Aorta (tissue), 5 donors: ENCODE measurements around the gene KRTAP10-1. TPM values are rescaled to one million over a fixed set of nuclear protein-coding genes. Genes with fewer than 3 reads are reported as not detected.
"Not testable (repeated sequence)": the region's sequence is repeated elsewhere in the genome, so short reads cannot be mapped to it uniquely, and the experiment has no call there.

ENCODE experiments used
- ATAC-seq: fragments of 200-7000 bp; cut with Tn5 transposase; one replicate; pipeline ENCODE4 v1.9.1; 2022; ENCODE audit warnings: moderate library complexity; ENCODE audit not compliant: low FRiP score
- DNase-seq, 2 donors: peaks; one replicate each; pipeline ENCODE4 v3.0.0-alpha.2; 2020
- H3K27ac ChIP-seq, 2 donors: one replicate each; pipeline ENCODE4 v1.5.1; 2013; ENCODE audit warnings: low read length in 2 of 2, mild to moderate bottlenecking in 2 of 2, moderate library complexity in 2 of 2, control low read depth in 1 of 2, inconsistent platforms in 1 of 2, low read depth in 1 of 2
- H3K27me3 ChIP-seq, 2 donors: one replicate each; pipeline ENCODE4 v1.6.1; 2013; ENCODE audit warnings: control low read depth in 1 of 2, low read length in 1 of 2, mild to moderate bottlenecking in 1 of 2, moderate library complexity in 1 of 2; ENCODE audit not compliant: insufficient read depth in 2 of 2, control insufficient read depth in 1 of 2
- H3K36me3 ChIP-seq, 2 donors: one replicate each; pipeline ENCODE4 v1.6.1; 2013; ENCODE audit warnings: control low read depth in 1 of 2, low read length in 1 of 2, mild to moderate bottlenecking in 1 of 2; ENCODE audit not compliant: insufficient read depth in 2 of 2, control insufficient read depth in 1 of 2
- H3K4me1 ChIP-seq, 2 donors: one replicate each; pipeline ENCODE4 v1.6.1; 2013; ENCODE audit warnings: low read length in 2 of 2, control low read depth in 1 of 2, mild to moderate bottlenecking in 1 of 2, moderate library complexity in 1 of 2; ENCODE audit not compliant: insufficient read depth in 2 of 2, control insufficient read depth in 1 of 2
- H3K4me3 ChIP-seq, 2 donors: one replicate each; pipeline ENCODE4 v1.5.1; 2013; ENCODE audit warnings: low read length in 2 of 2, control low read depth in 1 of 2, mild to moderate bottlenecking in 1 of 2
- H3K9me3 ChIP-seq: one replicate; pipeline ENCODE4 v1.6.1; 2013; ENCODE audit warnings: mild to moderate bottlenecking, low read length; ENCODE audit not compliant: control insufficient read depth
- WGBS, 2 donors: extraction: QIAGEN DNeasy Blood & Tissue Kit; methylation state at CpG; one replicate each; pipeline ENCODE4 v1.1.7; 2013; 5-methylcytosine and 5-hydroxymethylcytosine counted together
- intact Hi-C, 2 donors: fragments of 100-400 bp; cut with DNase I; formaldehyde crosslinking; loops; one replicate each; pipeline versions ENCODE4 v1.14.2 to v1.15.0; 2022
- polyA plus RNA-seq, 2 donors: library from polyadenylated mRNA; stranded (reverse); fragments of 200-250 nt; gene quantifications; one replicate each; pipeline ENCODE4 v1.2.3, GENCODE V29; 2013
- total RNA-seq, 2 donors: library from RNA; stranded (reverse); fragmentation: NEBNext Ultra II Directional; extraction: Animal tissue kit (Norgen Biotek cat#: 25700); gene quantifications; one replicate each; pipeline ENCODE4 v1.2.1, GENCODE V29; 2021
- donor health status: healthy with polysubstance abuse.
- donor health status: Bipolar disorder and iron deficiency.
- donor health status: DM: no; HTN: no; CAD: no.
- donor health status: DM: no; HTN: no; CAD: no.
- donor health status: DM: yes; HTN: yes; CAD: no.

KRTAP10-1 gene
- total and polyA plus RNA-seq, 4 donors = not detected

DNA sequence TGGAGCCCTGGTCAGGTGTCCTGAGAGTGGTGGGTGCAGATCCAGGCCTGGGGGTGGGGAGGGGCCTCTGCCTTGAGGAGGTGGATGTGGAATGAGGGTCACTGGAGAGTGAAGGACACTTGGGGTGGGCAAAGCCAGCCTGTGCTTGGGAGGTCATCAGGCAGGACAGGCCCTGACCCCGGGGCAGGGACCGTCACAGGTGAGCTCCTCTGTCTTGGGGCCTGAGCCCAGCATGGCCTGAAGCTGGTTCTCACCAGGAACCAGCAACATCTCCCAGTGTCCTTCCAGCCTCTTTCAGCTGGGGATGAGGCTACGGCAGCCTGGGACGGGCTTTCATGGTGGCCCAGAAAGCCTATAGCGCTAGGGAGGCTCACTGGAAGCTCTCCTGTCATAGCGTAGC, 12.1 kb upstream of the KRTAP10-1 start:
- ATAC-seq = no peak
- no peak for DNase-seq
- Histone ChIP-seq H3K9me3 (no peaks in the 10 kb centered on the region), H3K27me3 (no peaks in the 10 kb centered on the region), H3K36me3 (no peaks in the 10 kb centered on the region), H3K4me3 (no peak overlapping the region), H3K27ac (no peak overlapping the region), H3K4me1 (no peaks in the 10 kb centered on the region)
- WGBS, 2 donors = 94 to 97% methylated on average over 6 of the region's 6 CpGs
- intact Hi-C loops = no loop called here

DNA sequence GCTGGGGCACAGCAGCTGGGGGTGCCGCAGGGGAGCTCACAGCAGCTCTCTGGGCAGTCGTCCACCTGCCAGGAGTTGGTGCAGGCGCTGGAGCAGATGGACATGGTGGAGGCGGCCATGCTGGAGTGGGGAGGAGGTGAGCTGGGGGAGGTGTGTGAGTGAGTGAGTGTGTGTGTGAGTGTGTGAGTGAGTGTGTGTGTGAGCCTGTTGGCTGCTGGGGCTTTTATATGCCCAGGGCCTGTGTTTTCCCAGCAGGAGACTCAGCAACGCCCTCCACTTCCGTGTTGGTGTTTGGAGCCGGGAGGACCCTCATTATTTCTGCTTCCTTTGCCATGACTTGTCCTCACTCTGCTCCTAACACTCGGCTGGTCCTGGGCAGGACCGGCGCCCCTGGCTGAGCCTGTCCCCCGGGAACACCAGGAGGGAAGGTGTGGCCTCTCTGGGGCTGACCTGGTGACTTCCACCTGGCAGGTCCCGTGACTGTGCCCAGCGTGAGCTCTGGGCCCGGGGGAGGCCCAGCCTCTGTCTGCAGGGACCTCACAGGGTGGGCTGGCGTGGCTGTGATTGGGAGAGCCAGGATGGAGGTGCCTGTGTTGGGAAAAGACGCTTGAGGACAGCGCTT, 11.5 kb upstream of the KRTAP10-1 start, which contains the start of gene KRTAP10-2:
TSS of gene KRTAP10-2 (minus strand) at position 166 of the 622 bp plus-strand sequence. CDS start at position 119, 47 bp downstream.
- H3K36me3 ChIP-seq = no peaks in the 10 kb centered on the region
- WGBS, 2 donors = 79 to 83% methylated on average over 17 of the region's 17 CpGs
- H3K27me3 ChIP-seq = no peaks in the 10 kb centered on the region
- no peaks in the 10 kb centered on the region for H3K4me1 ChIP-seq
- no peak within 1 kb of the TSS for H3K4me3 ChIP-seq
- DNase-seq (no peak), ATAC-seq (no peak)
- intact Hi-C loops = no loop called here
- peaks cover 1% of the 10 kb centered on the region for H3K9me3 ChIP-seq
- no peak within 1 kb of the TSS for H3K27ac ChIP-seq

DNA sequence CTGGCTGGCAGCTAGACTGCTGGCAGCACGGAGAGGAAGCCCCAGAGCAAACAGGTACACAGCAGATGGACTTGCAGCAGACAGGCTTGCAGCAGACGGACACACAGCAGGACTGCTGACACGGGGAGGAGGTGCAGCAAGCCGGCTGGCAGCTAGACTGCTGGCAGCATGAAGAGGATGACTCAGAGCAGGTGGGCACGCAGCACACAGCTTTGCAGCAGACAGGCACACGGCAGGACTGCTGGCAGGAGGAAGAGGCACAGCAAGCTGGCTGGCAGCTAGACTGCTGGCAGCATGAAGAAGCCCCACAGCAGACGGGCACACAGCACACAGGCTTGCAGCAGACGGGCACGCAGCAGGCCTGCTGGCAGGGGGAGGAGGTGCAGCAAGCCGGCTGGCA, 10.8 kb upstream of the KRTAP10-1 start:
- DNase-seq (no peak), ATAC-seq (no peak)
- intact Hi-C loops = no loop called here
- 25 to 29% methylated on average over 10 of the region's 10 CpGs for WGBS, 2 donors
- H3K9me3 ChIP-seq = peaks cover 2% of the 10 kb centered on the region
- H3K4me1 ChIP-seq = no peaks in the 10 kb centered on the region
- H3K27ac ChIP-seq = no peak overlapping the region
- no peaks in the 10 kb centered on the region for H3K36me3 ChIP-seq
- H3K27me3 ChIP-seq = no peaks in the 10 kb centered on the region
- no peak overlapping the region for H3K4me3 ChIP-seq

DNA sequence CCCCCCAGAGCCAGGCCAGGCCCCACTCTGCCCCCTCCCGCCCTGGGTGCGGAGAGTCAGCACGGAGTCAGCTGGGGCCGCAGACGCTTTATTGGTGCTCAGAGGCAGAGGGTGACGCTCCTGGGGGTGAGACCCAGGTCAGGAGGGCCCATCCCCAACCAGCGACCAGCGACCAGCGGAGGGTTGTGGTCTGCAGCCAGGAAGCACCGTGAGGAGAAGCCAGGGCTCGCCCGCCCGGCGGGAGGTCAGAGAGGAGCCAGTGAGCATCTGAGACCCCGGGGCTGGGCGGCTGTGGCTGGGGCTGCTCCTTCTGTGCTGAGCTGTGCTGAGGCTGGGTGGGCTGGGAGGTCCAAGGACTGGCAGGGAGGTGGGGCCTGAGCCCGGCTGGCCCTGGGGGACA, 10.3 kb upstream of the KRTAP10-1 start:
- H3K4me3 ChIP-seq, H3K27ac ChIP-seq, H3K36me3 ChIP-seq, intact Hi-C loops, H3K4me1 ChIP-seq, H3K27me3 ChIP-seq, H3K9me3 ChIP-seq: not testable (repeated sequence)
- peak; percentile 43 to 74 for DNase-seq
- WGBS, 2 donors = 74 to 82% methylated on average over 17 of the region's 17 CpGs
- ATAC-seq = peak; percentile 50

DNA sequence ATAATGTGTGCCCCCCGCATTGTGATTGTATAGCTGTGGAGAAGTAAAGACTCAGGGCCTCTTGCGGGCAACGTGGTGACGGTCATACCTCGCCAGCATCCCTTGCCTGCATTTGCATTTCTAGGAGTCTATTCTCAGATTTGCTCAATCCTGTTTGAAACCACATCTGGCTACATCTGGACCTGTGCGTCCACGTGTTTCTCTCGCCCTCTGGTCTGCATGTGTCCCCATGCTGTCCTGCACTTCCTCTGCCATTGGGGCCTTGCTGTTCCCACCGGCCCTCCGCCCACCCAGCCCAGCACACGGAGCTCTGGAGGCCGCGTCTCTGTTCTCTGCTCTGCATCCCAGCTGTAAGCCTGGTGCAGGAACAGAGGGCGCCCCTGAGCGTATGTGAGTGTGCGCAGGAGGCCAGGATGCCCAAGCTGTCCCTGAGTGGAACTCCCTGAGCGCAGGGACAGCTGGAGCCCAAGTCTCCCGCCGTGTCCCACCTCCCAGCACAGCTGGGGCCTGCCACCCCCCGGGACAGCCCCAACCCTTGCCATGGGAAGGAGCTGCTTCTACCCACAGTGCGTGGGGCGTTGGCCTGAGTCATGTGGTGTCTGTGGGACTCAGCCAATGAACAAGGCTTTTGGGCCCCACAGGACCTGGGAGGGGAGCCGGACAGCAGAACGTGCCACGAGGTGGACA, 9.7 kb upstream of the KRTAP10-1 start:
- H3K27ac ChIP-seq = no peak overlapping the region
- H3K36me3 ChIP-seq = no peaks in the 10 kb centered on the region
- WGBS, 2 donors = 89 to 92% methylated on average over 24 to 25 of the region's 25 CpGs
- no peak for ATAC-seq
- intact Hi-C loops = no loop called here
- no peaks in the 10 kb centered on the region for H3K4me1 ChIP-seq
- H3K9me3 ChIP-seq = peaks cover 2% of the 10 kb centered on the region
- DNase-seq = no peak
- H3K4me3 ChIP-seq = no peak overlapping the region
- H3K27me3 ChIP-seq = no peaks in the 10 kb centered on the region

DNA sequence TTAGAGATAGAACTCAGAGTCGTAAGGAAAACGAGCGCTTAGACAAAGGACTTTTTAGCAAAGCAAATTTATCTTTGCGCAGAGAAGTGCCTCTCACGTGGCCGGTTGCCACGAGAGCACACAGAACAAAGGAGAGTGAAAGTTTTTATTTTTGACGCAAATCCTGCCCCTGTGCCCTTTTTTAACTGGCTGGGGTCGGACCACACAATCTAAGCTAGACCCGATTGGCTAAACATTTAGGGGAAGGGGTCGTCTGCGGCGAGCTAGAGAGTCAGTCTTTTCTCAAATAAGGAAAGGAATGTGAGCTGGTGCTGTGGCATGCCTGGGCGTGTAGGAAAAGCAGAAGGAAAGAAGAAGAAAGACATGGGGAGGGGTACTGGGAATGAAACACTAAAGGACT, 8.9 kb upstream of the KRTAP10-1 start:
- intact Hi-C loops = no loop called here
- WGBS, 2 donors = 3 to 8% methylated on average over 14 of the region's 14 CpGs
- H3K27ac ChIP-seq = no peak overlapping the region
- no peak for ATAC-seq
- H3K4me1 ChIP-seq = no peaks in the 10 kb centered on the region
- no peaks in the 10 kb centered on the region for H3K27me3 ChIP-seq
- DNase-seq = no peak
- H3K9me3 ChIP-seq = peaks cover 4% of the 10 kb centered on the region
- H3K4me3 ChIP-seq = no peak overlapping the region
- H3K36me3 ChIP-seq = no peaks in the 10 kb centered on the region

DNA sequence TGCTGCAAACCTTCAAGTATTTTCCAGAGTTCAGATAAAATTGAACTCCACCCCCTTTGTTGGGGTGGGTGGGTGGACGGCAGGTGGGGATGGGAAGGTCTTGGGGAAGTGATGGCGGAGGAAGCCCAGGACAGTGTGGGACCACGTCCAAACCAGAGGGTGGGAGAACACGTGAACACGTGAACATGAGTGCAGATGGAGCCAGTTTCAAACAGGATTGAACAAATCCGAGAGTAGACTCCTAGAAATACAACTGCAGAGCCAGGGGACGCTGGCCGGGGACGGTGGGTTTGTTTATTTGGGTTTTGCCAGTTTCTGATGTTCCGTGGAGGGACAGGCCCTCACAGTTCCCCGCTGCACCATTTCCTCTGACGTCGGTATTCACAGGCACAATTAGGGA, 8.4 kb upstream of the KRTAP10-1 start:
- Histone ChIP-seq H3K4me1 (no peaks in the 10 kb centered on the region), H3K36me3 (no peaks in the 10 kb centered on the region), H3K27me3 (no peaks in the 10 kb centered on the region), H3K27ac (no peak overlapping the region), H3K9me3 (peaks cover 4% of the 10 kb centered on the region), H3K4me3 (no peak overlapping the region)
- intact Hi-C loops = no loop called here
- ATAC-seq = no peak
- WGBS, 2 donors = 9 to 14% methylated on average over 13 of the region's 13 CpGs
- no peak for DNase-seq

DNA sequence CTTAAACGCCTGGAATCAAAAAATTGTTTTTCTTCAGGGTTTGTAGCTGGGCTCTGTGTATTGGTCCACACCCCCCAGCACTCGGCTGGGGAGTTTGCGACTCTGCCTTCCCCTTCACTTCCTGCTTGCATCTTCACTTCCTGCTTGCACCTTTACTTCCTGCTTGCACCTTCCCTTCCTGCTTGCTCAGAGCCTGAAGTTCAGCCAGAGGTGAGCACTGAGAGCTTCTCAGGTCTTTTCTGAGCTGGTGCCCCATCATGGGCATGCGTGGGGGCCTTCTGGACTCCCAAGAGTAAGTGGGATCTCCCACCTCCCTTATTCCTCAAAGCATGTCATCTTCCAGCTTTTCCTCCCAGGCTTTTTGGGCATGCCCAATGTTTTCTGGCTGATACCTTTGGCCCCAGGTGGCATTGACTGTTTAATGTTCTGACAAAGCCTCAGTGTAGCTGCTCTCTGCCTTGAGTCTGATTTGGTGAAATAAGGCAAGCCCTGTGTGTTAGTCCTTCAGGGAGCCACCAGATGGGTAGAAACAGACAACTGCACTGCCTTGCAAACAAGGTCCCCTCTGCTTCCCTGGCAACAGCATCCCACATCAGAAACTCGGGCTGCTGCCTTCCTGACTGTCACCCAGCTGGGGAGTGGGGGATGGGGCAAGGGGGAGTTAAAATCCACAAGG, 7.8 kb upstream of the KRTAP10-1 start:
- WGBS, 2 donors = 76 to 81% methylated on average over 5 of the region's 5 CpGs
- Histone ChIP-seq H3K4me1 (no peaks in the 10 kb centered on the region), H3K27ac (no peak overlapping the region), H3K9me3 (peaks cover 4% of the 10 kb centered on the region), H3K36me3 (no peaks in the 10 kb centered on the region), H3K27me3 (no peaks in the 10 kb centered on the region), H3K4me3 (no peak overlapping the region)
- ATAC-seq (no peak), DNase-seq (no peak)
- intact Hi-C loops = no loop called here

DNA sequence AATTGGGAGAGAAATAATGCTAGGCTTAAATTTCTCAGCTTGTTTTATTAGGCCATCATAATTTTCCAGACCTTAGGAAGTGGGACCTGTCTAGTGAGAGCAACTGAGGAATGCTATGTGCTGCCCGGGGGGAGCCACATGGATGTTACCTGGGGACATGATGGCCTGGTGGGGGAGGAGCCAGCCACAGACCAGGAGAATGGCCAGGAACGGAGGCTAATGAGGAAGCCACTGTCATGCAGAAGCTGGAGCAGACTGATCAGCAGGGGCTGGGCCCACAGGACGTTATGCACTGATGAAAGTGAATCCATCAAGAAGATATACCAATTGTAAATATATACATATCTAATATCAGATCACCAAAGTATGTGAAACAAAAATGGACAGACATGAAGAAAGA, 4.6 kb upstream of the KRTAP10-1 start:
- H3K9me3 ChIP-seq = peaks cover 5% of the 10 kb centered on the region
- intact Hi-C loops = no loop called here
- H3K36me3 ChIP-seq = no peaks in the 10 kb centered on the region
- no peak overlapping the region for H3K4me3 ChIP-seq
- WGBS, 2 donors = 81 to 87% methylated on average over 3 of the region's 3 CpGs
- no peak for DNase-seq
- ATAC-seq = no peak
- no peaks in the 10 kb centered on the region for H3K4me1 ChIP-seq
- no peak overlapping the region for H3K27ac ChIP-seq
- H3K27me3 ChIP-seq = no peaks in the 10 kb centered on the region
